IMR-90 (cell line): ENCODE data around the gene CXCL16. TPM values are rescaled to one million over a fixed set of nuclear protein-coding genes. Genes with fewer than 3 reads are reported as not detected.

Source experiments
- ATAC-seq: fragments of 200-7000 bp; cut with Tn5 transposase; 2 replicates; pipeline ENCODE4 v1.9.1; 2020; ENCODE audit warnings: low read depth, mild to moderate bottlenecking, moderate library complexity
- BruUV-seq: library from RNA; stranded (reverse); fragments of 400-500 nt; replicated peaks from 2 replicates; lab custom pipeline; 2021; lab: Mats Ljungman, UMichigan
- CTCF ChIA-PET: fragments of 300-600 bp; formaldehyde crosslinking; extraction: SDS; loops from one replicate; lab custom pipeline; 2021; ENCODE audit warnings: antibody characterized with exemption; lab: Yijun Ruan, JAX
- POLR2A ChIA-PET: fragments of 300-600 bp; sonication (Branson Sonifier 250); formaldehyde crosslinking; loops from one replicate; lab custom pipeline; 2022; ENCODE audit warnings: antibody characterized with exemption; ENCODE audit not compliant: unreplicated experiment; lab: Charles Lee
- DNase-seq: peaks from one replicate; pipeline ENCODE4 v3.0.0; 2013
- H2AFZ ChIP-seq: replicated peaks from 2 replicates; pipeline ENCODE3; 2013; ENCODE audit warnings: low read length, mild to moderate bottlenecking; ENCODE audit not compliant: poor library complexity
- H2AK5ac ChIP-seq: 2 replicates; pipeline ENCODE4 v1.6.1; 2013; ENCODE audit warnings: low read depth, low read length, inconsistent platforms
- H2AK9ac ChIP-seq: replicated peaks from 2 replicates; pipeline ENCODE3; 2013; ENCODE audit warnings: mild to moderate bottlenecking, low read depth, low read length, moderate library complexity; ENCODE audit not compliant: poor library complexity
- H2BK120ac ChIP-seq: 2 replicates; pipeline ENCODE4 v1.6.1; 2013; ENCODE audit warnings: low read depth, low read length, inconsistent platforms
- H2BK15ac ChIP-seq: 3 replicates; pipeline ENCODE4 v1.6.1; 2013; ENCODE audit warnings: low read depth, low read length, inconsistent platforms
- H2BK20ac ChIP-seq: 2 replicates; pipeline ENCODE4 v1.6.1; 2013; ENCODE audit warnings: low read depth, mild to moderate bottlenecking, inconsistent platforms, low read length, moderate library complexity
- H2BK5ac ChIP-seq: 2 replicates; pipeline ENCODE4 v1.6.1; 2013; ENCODE audit warnings: mild to moderate bottlenecking, low read depth, low read length, inconsistent platforms; ENCODE audit not compliant: poor library complexity, severe bottlenecking
- H3K14ac ChIP-seq: replicated peaks from 2 replicates; pipeline ENCODE4 v1.6.1; 2013; ENCODE audit warnings: low read depth, low read length, inconsistent platforms
- H3K18ac ChIP-seq: 2 replicates; pipeline ENCODE4 v1.6.1; 2013; ENCODE audit warnings: low read depth, low read length, control low read depth
- H3K23ac ChIP-seq: 2 replicates; pipeline ENCODE4 v1.6.1; 2013; ENCODE audit warnings: low read depth, low read length, inconsistent platforms
- H3K27ac ChIP-seq: 2 replicates; pipeline ENCODE4 v1.5.1; 2013; ENCODE audit warnings: mild to moderate bottlenecking, control low read depth, low read length; ENCODE audit not compliant: insufficient read depth
- H3K27me3 ChIP-seq: 2 replicates; pipeline ENCODE4 v1.6.1; 2013; ENCODE audit warnings: low read length; ENCODE audit not compliant: control insufficient read depth, insufficient read depth
- H3K36me3 ChIP-seq: 2 replicates; pipeline ENCODE4 v1.6.1; 2013; ENCODE audit warnings: low read length, mixed read lengths; ENCODE audit not compliant: control insufficient read depth, insufficient read depth
- H3K4ac ChIP-seq: 2 replicates; pipeline ENCODE4 v1.6.1; 2013; ENCODE audit warnings: low read depth, low read length, inconsistent platforms
- H3K4me1 ChIP-seq: 2 replicates; pipeline ENCODE4 v1.6.1; 2013; ENCODE audit warnings: low read length, mixed read lengths; ENCODE audit not compliant: control insufficient read depth, insufficient read depth
- H3K4me2 ChIP-seq: 2 replicates; pipeline ENCODE4 v1.6.1; 2013; ENCODE audit warnings: low read depth, mild to moderate bottlenecking, control low read depth, low read length, moderate library complexity
- H3K4me3 ChIP-seq: 2 replicates; pipeline ENCODE4 v1.5.1; 2013; ENCODE audit warnings: low read depth, mild to moderate bottlenecking, control low read depth, low read length, moderate library complexity; ENCODE audit not compliant: insufficient read depth
- H3K56ac ChIP-seq: 2 replicates; pipeline ENCODE4 v1.6.1; 2013; ENCODE audit warnings: low read length, inconsistent platforms; ENCODE audit not compliant: insufficient read depth; ENCODE audit errors: extremely low read depth
- H3K79me1 ChIP-seq, 2 experiments: 2 replicates each; pipeline ENCODE4 v1.6.1; 2013; ENCODE audit warnings: low read length in 2 of 2, inconsistent platforms in 1 of 2, low read depth in 1 of 2
- H3K9ac ChIP-seq: 2 replicates; pipeline ENCODE4 v1.6.1; 2013; ENCODE audit warnings: low read depth, low read length, control low read depth
- H3K9me1 ChIP-seq: 2 replicates; pipeline ENCODE4 v1.6.1; 2013; ENCODE audit warnings: low read length, inconsistent platforms; ENCODE audit not compliant: insufficient read depth
- H3K9me3 ChIP-seq: 2 replicates; pipeline ENCODE4 v1.6.1; 2013; ENCODE audit warnings: low read length; ENCODE audit not compliant: control insufficient read depth, insufficient read depth
- H4K20me1 ChIP-seq: 2 replicates; pipeline ENCODE4 v1.6.1; 2013; ENCODE audit warnings: low read length, inconsistent platforms; ENCODE audit not compliant: insufficient read depth
- H4K5ac ChIP-seq: 2 replicates; pipeline ENCODE4 v1.6.1; 2013; ENCODE audit warnings: mild to moderate bottlenecking, low read depth, low read length, control low read depth
- H4K8ac ChIP-seq, 2 experiments: 2 replicates each; pipeline ENCODE4 v1.6.1; 2013; ENCODE audit warnings: low read depth in 2 of 2, low read length in 2 of 2, control low read depth in 1 of 2, inconsistent platforms in 1 of 2
- H4K91ac ChIP-seq: 2 replicates; pipeline ENCODE4 v1.6.1; 2013; ENCODE audit warnings: low read depth, low read length, inconsistent platforms; ENCODE audit not compliant: insufficient read depth
- BHLHE40 ChIP-seq: fragments of 150-350 bp; IDR thresholded peaks from 2 replicates; pipeline ENCODE4 v1.6.1; 2016; ENCODE audit warnings: mild to moderate bottlenecking, low read depth, low read length
- RAD21 ChIP-seq: IDR thresholded peaks from 2 replicates; pipeline ENCODE4 v1.6.1; 2012; ENCODE audit warnings: low read length, improper control_type of control experiment
- RFX5 ChIP-seq: IDR thresholded peaks from 2 replicates; pipeline ENCODE4 v1.8.0; 2012; ENCODE audit warnings: low read depth, mild to moderate bottlenecking, low read length, moderate library complexity
- WGBS, 2 experiments: methylation state at CpG; one replicate each; pipeline versions ENCODE4 v1.1.5 to v1.1.7; 2013; ENCODE audit warnings: missing lambda C conversion rate in 2 of 2; ENCODE audit not compliant: insufficient read length in 1 of 2; ENCODE audit errors: extremely low coverage in 2 of 2; 5-methylcytosine and 5-hydroxymethylcytosine counted together
- dilution Hi-C: fragments of 300-500 bp; cut with HindIII; formaldehyde crosslinking; loops from one replicate; pipeline ENCODE4 v1.14.3; 2018; ENCODE audit warnings: low sequenced_read_pairs; ENCODE audit not compliant: unreplicated experiment
- in situ Hi-C: fragments of 300-500 bp; cut with MboI; formaldehyde crosslinking; loops from 3 replicates; pipeline ENCODE4 v1.14.3; 2019; ENCODE audit warnings: low sequenced_read_pairs, inconsistent platforms, mixed read lengths
- intact Hi-C: fragments of 100-400 bp; cut with micrococcal nuclease; formaldehyde crosslinking; loops from 2 replicates; pipeline ENCODE4 v1.10.0; 2022
- polyA plus RNA-seq, 3 experiments: library from polyadenylated mRNA; depleted of rRNA; stranded (reverse); fragments of >200 nt; gene quantifications; 2 replicates each; pipeline ENCODE4 v1.2.3, GENCODE V29; 2012; ENCODE audit warnings: low replicate concordance in 1 of 3
- total RNA-seq: library from RNA; depleted of rRNA; stranded (reverse); fragments of >200 nt; gene quantifications from 2 replicates; pipeline ENCODE4 v1.2.3, GENCODE V29; 2012

CXCL16 gene
- total and polyA plus RNA-seq, 2 of the 4 experiments (the other 2 are of a cell fraction) = 0.36 to 1.6 TPM

DNA sequence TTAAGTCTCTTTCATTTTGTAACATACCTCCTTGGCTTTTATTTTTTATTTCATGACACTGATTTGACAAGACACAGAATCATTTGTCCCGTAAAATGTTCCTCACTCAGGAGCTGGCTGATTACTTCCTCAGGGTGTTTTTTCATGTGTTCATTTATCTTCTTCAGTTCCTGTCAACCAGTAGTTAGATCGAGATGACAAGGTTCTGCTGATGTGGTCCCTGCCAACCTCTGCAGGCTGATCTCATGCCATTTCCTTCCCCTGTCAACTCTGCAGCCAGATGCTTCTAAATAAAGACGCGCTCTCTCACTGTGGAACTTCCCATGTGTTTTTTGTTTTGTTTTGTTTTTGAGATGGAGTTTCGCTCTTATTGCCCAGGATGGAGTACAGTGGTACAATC, 8.1 kb upstream of the CXCL16 start:
- Histone ChIP-seq H3K4me1 (peaks cover 2% of the 10 kb centered on the region; the same call in 1 of the 2 replicates), H4K20me1 (no peaks in the 10 kb centered on the region), H3K27ac (no peak overlapping the region), H2AK9ac (no peak overlapping the region), H3K4me2 (no peak overlapping the region), H4K91ac (no peak overlapping the region), H2AK5ac (no peak overlapping the region), H3K4me3 (no peak overlapping the region), H3K9me1 (no peaks in the 10 kb centered on the region), H3K56ac (no peak overlapping the region), H2AFZ (no peak overlapping the region), H3K9ac (no peak overlapping the region), H3K18ac (no peak overlapping the region), H2BK15ac (no peak overlapping the region), H3K4ac (no peak overlapping the region), H2BK5ac (no peak overlapping the region), H3K9me3 (no peaks in the 10 kb centered on the region), H4K8ac (no peak overlapping the region), H4K5ac (no peak overlapping the region), H2BK20ac (no peak overlapping the region), H3K36me3 (no peaks in the 10 kb centered on the region), H3K27me3 (peaks cover 54% of the 10 kb centered on the region), H2BK120ac (no peak overlapping the region), H3K79me1 (no peaks in the 10 kb centered on the region), H3K23ac (no peak overlapping the region), H3K14ac (no peak overlapping the region)
- intact Hi-C loops (no loop called here), dilution Hi-C loops (no loop called here), in situ Hi-C loops (no loop called here)
- ATAC-seq (no peak), DNase-seq (no peak)
- TF ChIP-seq BHLHE40 (no peak), RAD21 (no peak), RFX5 (no peak)
- WGBS, 2 experiments = 67% methylated on average over 1 of the region's 5 CpGs; no CpG with 5 or more reads in 1 of the 2 experiments
- no TSS peak for BruUV-seq
- CTCF ChIA-PET = no interaction called here
- POLR2A ChIA-PET = no interaction called here
